HG03103 (cell line): ENCODE measurements around the gene MYO1D.

ENCODE experiments used
- ATAC-seq: cut with Tn5 transposase; IDR thresholded peaks from one replicate; pipeline ENCODE4 v1.9.1; 2021; ENCODE audit warnings: low read depth; ENCODE audit not compliant: unreplicated experiment

MYO1D gene

DNA sequence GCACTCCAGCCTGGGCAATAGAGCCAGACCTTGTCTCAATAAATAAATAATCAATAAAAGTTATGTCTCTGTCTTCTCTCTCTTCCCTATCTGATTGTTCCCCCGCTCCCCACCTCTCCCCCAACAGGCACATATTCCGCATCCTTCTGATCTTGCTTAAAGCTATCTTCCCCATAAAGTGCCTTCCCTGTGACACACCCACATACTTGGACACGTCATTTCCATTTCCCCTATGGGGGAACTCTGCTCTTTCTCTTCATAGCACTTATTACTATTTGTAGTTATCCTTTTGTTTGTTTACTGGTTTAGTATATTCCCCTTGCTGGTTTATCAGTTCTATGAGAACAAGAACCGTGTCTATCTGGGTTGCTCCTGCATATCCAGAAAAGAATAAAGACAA is 14.9 kb downstream of the MYO1D start:
- ATAC-seq: no peak

DNA sequence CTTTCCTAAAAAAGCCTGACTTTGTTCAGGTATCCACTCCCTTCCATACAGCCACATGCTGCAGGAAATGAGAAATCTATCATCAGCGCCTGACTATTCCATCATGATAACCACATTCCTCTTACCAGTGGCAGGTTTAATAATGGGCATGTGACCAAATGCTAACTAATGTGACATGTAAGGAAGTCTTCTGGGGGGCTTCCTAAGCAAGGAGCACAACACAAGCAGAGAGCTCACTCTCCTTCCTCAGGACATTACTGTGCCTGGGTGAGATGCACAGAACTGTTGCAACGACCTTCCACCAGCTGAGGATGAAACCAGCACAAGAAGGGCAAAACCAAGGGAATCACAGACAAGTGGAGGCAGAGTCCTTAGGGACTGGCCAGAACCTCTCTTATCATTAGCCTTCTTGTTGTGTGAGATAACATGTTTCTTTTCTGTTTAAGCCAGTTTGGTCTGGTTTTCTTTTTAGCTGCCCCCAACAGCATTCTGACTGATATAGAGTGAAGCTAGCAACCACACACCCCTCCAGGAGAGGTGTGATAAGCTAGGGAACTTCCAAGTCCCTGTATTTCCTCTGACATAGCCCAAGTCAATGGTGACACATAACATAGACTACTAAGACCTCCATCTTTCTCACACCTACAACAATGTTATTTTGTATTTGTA is 16.9 kb downstream of the MYO1D start:
- no peak for ATAC-seq

GRCh38 chr17:32855620-32856019 is 21.3 kb downstream of the MYO1D start:
- no peak for ATAC-seq

GRCh38 chr17:32854832-32855389 is 22.0 kb downstream of the MYO1D start:
- no peak for ATAC-seq

- no peak for ATAC-seq
Observed at GRCh38 chr17:32854207-32854606, 22.7 kb downstream of the MYO1D start.

GRCh38 chr17:32852811-32853210 is 24.1 kb downstream of the MYO1D start:
- ATAC-seq: no peak

GRCh38 chr17:32849879-32850278 is 27.0 kb downstream of the MYO1D start:
- ATAC-seq: no peak

GRCh38 chr17:32847977-32848376 is 28.9 kb downstream of the MYO1D start:
- no peak for ATAC-seq

- no peak for ATAC-seq
Observed at GRCh38 chr17:32846143-32846542, 30.8 kb downstream of the MYO1D start.

GRCh38 chr17:32840241-32840640 is 36.7 kb downstream of the MYO1D start:
- no peak for ATAC-seq

GRCh38 chr17:32836527-32836926 is 40.4 kb downstream of the MYO1D start:
- no peak for ATAC-seq

DNA sequence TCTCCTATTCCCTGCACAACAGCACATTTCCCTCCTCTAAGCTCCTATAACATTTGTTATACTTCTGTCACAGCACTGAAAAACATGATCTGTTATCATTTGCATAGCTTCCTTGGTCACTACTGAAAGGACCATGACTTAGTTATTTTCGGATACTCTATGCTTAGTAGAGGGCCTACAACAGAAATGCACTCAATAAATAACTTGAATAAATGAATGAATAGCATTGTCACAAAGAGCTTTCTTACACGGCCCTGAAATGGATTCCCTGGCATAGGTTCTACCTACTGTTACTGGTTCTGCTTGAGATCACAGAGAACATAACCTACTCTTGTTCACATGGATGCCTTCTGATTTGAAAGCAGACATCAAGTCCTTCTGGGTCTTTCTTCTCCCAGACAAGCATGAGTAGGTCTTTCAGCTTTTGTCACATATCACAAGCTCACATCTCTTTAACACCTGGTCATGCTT is 41.6 kb downstream of the MYO1D start:
- peak; percentile 49 for ATAC-seq

GRCh38 chr17:32834104-32834503 is 42.8 kb downstream of the MYO1D start:
- ATAC-seq: no peak

GRCh38 chr17:32833526-32833925 is 43.4 kb downstream of the MYO1D start:
- ATAC-seq: no peak

DNA sequence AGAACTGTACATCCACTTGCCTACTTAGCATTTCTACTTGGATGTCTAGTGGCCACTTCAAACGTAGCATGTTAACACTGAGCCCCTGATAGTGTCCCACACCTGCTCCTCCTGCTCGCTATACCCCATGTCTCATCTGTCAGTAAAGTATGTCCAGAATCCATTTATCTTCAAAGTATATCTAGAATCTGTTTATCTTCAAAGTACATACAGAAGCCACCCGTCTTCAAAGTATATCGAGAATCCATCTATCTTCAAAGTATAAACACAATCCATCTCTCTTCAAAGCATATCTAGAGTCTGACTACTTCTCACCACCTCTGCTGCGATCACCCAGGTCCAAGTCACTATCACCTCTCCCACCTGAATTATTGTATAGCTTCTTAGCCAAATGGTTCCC is 43.8 kb downstream of the MYO1D start:
- ATAC-seq: no peak

- ATAC-seq: no peak
Observed at GRCh38 chr17:32831627-32832243, 45.2 kb downstream of the MYO1D start.

DNA sequence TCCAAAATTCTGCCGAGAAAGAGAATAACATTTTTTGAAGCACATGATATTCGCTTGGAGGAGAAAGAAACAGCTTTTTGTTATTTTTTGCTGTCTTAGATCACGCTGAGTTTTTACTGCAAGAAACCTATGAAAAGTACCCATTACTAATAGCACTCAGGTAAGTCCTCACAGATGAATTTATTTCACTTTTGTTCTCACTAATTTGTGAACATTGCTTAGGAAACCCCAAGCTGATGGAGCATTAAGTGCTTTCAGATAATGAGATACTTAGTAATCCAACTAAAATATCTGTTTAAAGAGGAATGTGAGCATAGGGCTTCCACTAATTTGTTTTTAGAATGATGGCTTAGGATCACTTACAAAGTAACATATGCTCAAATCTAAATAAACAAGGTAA is 45.7 kb downstream of the MYO1D start:
- no peak for ATAC-seq

- ATAC-seq: no peak
Observed at GRCh38 chr17:32828822-32829221, 48.1 kb downstream of the MYO1D start.

- ATAC-seq: no peak
Observed at GRCh38 chr17:32827227-32827626, 49.7 kb downstream of the MYO1D start.

- no peak for ATAC-seq
Observed at GRCh38 chr17:32826076-32826475, 50.8 kb downstream of the MYO1D start.

- ATAC-seq: no peak
Observed at GRCh38 chr17:32824334-32824733, 52.6 kb downstream of the MYO1D start.

GRCh38 chr17:32822996-32823395 is 53.9 kb downstream of the MYO1D start:
- no peak for ATAC-seq
